ENCODE measurements around the gene SERTAD1.
A peak's percentile ranks its signal among the peaks of the same experiment; 100 is the strongest.
"Not testable (repeated sequence)": the region's sequence is repeated elsewhere in the genome, so short reads cannot be mapped to it uniquely, and the experiment has no call there.

The SERTAD1 gene

DNA sequence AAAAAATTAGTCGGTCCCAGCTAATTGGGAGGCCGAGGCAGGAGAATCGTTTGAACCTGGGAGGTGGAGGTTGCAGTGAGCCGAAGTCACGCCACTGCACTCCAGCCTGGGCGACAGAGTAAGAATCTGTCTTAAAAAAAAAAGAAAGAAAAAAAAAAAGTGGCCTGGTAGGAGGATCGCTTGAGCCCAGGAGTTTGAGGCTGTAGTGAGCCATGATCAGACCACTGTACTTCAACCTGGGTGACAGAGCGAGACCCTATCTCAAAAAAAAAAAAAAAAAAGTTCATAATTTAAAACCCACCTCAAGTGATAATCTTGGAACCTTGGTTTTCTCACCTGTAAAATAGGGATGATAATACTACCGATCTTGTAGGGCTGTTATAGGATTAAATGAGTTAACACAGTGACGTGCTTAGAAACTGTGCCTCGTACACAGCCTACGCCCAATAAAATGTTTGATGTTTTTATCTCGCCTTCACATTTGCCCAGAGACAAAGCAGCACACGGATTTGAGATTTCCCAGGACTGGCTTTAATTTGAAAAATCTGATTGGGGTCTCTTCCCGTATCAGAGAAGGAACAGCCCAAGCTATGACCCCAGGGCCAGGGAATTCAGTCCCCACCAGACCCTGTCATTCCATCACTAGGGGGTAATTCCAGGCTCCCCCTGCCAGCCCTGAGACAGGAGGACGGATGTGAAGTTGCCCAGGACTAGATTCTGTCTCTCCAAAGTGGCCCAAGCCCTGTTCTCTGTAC is 3.6 kb downstream of the SERTAD1 start:
- DNase-seq (ENCODE audit: low spot score): no peak

DNA sequence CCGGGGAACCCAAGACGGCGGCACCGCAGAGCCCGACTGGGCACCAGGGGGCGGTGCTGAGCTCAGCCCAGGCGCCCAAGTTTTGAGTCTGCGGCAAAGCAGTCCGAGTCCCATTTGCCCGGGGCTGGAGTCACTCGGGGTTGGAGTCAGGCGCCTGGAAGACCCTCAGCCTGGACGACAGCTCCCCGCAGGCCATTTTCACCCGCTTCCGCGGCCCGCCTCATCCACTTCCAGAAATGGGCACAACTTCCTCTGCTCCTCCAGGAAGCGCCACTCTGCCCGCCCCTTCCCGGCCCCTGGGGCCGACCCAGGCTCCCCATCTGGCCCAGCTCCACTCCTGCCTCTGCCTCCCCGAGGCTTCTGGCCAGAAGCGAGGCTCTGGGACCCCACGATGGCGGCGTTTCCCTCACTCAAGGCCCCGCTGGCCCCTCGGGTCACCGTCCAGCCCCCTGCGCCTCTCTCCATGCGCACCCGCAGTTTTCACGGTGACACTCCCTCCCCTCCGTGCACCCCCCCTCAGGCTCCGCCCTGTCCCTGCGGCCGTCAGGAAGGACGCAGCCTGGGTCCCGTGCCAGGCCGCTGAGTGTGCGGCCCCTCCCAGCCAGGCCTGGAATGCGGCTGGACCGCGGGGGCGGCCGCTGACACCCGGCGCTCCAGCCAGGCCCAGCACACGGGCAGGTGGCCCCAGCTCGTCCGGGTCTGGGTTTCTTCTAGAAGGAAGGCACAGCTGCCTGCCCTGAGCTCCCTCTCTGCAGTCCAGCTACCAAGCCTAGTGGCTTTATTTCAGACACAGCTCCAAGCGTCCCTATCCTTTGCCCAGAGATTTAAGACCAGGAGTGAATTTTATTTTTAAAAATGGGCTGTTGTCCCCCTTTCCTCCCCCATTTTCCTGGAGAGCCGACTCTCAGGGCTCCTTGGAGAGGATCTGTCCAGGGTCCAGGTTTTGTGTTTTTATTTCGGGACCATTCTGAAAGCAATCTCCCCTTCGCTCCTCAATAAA is 4.7 kb downstream of the SERTAD1 start:
- peak; percentile 97 for DNase-seq (ENCODE audit: low spot score)

DNA sequence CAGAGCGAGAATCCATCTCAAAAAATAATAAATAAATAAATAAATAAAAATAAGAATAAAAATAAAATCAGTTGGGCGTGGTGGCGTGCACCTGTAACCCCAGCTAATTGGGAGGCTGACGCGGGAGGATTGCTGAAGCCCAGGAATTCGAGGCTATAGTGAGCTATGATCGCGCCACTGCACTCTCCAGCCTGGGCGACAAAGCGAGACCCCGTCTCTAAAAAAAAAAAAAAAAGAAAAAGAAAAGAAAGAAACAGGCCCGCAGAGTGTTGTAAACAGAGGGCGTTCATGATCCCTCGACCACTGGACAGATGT is 5.4 kb downstream of the SERTAD1 start:
- DNase-seq (ENCODE audit: low spot score): no peak

DNA sequence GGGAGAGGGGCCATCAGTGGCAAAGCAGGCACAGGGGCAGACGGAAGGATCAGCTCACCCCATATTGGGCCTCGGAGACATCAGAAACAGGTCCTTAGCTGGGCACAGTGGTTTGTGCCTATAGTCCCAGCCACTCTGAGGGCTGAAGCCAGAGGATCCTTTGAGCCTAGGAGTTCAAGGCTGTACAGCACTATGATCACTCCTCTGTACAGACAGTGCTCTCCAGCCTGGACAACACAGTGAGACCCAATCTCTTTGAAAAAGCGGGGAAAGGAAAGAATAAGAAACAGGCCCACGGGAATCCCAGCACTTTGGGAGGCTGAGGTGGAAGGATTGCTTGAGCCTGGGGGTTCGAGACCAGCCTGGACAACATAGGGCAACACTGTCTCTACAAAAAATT is 6.0 kb downstream of the SERTAD1 start:
- DNase-seq (ENCODE audit: low spot score): no peak

DNA sequence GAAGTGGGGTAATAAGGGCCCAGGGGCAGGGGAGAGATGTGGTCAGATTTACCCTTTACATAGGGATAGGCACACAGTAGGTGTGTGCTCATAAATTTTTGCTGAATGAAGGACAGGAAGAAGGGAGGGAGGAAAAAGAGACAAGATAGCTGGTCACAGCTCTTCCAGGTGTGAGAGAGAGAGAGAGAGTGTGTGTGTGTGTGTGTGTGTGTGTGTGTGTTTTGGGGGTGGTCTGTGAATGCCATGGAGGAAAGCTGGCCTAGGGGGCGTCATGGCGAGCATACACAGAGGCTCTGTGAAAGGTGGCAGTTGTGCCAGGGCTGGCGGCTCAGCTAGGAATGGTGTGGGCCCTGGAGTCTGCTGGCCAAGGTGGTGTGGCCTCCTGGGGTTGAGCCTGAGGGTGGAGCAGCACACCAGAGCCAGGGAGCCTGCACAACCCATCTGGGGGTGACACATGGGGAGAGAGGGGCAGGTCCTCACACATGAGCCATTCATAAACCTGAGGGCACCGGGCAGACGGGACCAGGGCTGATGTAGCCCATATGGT is 6.7 kb downstream of the SERTAD1 start:
- no peak for DNase-seq (ENCODE audit: low spot score)

DNA sequence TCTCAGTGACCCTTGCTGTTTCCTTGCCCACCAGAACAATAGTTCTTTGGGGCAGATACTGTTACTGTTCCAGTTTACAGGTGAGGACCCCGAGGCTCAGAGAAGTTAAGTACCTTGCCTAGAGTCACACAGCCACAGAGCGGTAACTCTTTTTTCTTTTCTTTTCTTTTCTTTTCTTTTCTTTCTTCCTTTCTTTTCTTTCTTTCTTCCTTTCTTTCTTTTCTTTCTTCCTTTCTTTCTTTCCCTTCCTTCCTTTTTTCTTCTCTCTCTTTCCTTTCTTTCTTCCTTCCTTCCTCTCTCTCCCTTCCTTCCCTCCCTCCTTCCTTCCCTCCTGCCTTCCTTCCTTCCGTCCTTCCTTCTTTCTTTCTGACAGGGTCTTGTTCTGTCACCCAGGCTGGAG is 7.8 kb downstream of the SERTAD1 start:
- no peak for DNase-seq (ENCODE audit: low spot score)

DNA sequence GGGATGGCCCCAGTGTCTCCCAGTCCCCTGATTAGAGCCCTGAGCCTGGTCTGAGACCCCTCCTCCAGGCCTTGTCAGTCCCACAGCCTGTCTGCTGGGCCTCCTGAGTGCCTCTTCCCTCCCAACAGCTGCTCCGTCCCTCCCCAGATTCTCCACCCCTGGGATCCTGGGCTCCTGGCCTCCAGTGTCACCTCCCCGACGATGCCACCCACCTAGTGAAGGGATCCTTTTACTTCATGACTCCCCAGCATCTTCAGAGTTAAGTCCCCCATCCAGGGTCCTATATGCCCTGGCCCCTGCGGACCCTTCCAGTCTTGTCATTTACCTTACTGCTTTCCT is 8.2 kb downstream of the SERTAD1 start:
- DNase-seq (ENCODE audit: low spot score): no peak

DNA sequence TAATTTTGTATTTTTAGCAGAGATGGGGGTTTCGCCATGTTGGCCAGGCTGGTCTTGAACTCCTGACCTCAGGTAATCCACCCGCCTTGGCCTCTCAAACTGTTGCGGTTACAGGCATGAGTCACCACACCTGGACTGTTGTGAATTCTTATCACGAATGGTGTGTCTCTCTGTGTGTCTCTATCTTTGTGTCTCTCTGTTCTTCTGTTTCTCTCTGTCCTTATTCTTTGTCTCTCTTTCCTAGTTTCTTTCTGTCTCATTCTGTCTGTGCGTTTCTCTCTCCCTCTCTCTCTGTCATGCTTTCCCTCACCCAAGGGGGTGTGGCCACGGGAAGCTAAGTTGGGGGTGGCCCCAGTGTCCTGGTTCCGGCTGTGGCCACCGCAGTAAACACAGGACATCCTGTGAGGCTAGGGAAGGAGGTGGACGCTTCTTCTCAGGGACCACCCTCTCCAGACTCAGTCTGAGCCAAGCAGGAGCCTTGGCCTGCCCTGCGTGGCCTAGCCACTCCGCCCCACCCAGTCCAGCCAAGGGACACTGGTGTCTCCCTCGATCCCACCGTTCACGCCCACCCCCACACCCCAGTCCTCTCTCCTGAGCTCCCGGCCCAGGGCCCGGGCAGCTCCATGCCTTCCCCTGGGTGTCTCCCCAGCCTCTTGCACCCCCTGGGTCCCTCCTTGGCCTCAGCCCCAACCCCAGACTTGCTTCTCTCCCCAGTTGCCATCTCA is 8.7 kb downstream of the SERTAD1 start:
- peak; percentile 75 for DNase-seq (ENCODE audit: low spot score)

DNA sequence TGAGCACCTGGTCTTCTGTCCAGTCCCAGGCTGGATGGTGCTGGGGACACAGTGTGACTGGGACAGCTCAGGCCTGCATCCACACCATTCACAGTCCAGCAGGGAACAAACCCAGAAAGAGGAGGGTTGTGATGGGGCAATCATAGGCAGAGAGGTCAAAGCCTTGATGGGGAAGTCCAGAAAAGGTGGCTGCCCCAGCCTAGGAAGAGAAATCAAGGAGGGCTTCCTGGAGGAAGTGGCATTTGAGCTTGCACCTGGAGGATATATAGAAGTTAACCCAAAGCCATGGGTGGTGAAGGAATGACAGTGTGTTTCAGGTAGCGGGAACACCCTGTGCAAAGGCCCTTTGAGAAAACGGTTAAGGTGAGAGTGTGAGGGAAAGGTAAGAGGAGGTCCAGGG is 10.0 kb downstream of the SERTAD1 start:
- DNase-seq (ENCODE audit: low spot score): no peak

DNA sequence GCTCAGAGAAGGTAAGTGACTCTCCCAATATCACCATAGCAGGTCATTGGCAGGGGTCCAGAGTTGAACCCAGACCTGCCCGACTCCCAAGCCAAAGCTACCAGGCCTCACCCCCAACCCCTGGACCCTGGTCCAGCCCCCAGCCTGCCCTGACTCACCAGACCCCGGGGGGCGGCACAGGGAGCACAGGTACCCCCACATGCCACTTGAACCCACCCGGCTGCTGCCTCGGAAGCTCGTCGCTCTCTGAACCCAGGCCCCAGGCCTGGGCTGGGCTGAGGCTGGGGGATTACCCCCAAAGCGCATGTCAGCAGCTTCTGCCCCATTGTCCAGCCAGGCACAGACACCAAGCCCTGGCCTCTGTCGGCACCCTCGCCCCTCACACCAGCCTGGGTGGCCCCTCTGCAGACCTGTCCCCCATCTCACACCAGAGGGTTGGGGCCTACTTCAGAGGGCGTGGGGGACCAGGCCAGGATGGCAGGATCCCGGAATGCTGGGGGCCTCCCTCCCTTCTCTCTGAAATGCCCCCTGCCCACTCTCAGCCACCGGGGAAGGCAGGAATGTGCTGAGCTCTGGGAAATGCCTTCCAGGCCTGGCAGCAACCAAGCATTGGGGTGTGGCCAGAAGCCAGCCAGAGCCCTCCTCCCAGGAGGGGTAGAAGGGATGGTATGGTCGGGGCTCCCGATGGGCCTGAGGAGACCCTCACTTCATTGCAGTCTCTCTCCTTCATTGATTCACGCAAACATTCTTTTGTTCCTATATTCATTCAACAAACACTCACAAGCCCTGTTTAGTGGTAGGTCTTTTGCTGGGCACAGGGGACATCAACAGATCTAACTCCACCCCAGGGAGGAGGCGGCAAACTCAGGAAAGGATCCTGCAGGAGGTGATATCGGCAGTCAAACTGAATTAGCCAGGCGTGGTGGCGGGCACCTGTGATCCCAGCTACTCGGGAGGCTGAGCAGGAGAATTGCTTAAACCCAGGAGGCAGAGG is 11.0 kb downstream of the SERTAD1 start:
- no peak for DNase-seq (ENCODE audit: low spot score)

DNA sequence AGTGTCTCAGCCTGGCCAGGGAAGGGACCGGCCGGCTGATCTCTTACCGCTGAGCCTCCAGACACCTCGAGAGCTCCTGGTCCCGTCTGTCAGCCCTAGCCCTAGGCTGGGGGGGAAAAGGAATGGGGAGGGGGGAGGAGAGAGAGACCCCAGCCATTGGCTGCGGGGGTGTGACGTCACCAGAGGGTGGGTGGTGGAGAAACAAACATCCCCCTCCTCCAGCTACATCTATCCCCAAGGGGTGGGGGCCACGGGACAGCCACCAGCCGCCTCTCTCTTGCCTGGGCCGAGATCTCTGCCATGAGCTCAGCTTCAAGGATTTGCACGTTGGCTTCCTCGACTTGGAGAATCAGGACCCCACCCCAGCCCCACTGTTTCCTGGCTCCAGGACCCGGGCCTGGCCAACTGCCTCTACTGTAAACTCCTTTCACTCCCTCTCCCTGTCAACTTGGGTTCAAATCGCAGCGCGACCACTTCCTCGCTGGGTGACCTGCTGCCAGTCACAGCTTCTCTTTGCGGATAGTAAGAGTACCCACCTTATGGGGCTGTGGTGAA is 12.4 kb downstream of the SERTAD1 start, which contains the start of gene PRX:
Gene PRX, minus strand, starts transcription at position 88 of the 555 bp plus-strand sequence. CDS start 5,446 bp downstream, outside the sequence.
- DNase-seq (ENCODE audit: low spot score): no peak

DNA sequence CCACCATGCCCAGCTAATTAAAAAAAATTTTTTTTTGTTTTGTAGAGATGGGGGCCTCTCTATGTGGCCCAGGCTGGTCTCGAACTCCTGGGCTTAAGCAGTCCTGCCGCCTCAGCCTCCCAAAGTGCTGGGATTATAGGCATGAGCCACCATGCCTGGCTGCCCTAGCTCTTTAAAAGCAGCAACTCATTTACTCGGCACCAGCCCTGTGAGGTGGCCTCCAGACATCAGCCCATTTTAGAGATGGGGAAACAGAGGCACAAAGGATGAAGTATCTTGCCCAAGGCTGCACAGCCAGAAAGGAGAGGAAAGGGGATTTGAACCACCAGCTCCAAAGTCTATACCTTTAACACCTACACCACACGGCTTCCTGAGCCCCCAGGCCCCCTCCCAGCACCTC is 12.9 kb downstream of the SERTAD1 start:
- DNase-seq (ENCODE audit: low spot score): no peak

DNA sequence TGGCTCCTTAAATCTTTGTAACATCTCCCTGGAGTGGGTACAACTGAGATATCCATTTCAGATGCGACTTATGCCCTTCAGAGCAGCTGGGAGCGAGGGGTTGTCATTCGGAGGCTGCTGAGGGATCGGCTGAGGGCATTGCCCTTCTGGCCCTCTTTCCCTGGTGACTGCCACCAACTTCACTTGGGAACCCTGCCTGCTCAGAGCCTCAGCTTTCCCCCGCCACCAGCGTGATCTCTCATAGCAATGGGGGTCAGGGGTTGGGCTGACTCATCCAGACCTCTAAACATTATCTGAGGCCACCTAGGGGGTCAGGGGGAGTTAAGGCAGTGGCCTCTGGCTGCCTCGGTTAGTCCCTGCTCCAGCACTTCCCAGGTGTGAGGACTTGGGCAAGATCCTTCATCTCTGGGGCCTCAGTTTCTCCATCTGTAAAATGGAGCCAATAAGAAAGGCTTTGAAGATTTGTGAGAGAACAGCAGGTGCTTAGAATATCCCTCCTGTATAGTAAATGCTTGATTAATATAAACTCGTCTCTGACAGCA is 13.8 kb downstream of the SERTAD1 start:
- no peak for DNase-seq (ENCODE audit: low spot score)

DNA sequence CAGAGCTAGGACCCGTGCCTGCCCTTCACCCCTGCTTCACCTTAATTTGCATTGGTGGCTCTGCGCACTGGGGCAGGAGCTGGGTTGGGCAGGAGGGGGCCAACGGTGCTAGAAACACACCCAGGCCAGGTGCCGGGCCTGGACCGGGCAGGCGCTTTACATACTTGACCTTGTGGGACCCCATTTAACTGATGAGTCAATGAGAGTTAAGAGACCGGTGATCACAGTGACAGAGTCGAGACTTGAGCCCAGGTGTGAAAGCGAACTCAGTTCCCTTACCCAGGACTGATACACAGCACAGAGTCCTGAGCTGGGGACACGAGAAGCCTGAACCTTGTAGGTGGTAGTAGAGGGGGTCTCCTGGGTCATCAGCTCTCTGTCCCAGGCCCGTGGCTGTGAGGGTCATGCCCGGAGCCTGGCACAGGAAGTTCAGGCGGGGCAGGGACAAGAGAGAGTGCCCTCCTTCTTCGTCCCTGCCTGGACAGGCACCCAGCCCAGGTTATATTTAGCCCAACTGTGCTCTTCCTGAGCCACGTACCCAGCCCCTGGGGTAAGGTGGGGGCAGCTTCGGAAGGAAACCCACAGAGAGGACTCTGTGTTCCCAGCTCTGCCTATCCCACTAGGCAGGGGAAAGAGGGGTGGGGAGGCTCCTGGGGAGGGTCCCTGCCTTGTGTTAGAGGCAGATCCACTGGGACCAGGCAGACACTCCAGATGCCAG is 14.5 kb downstream of the SERTAD1 start:
- DNase-seq (ENCODE audit: low spot score): no peak

DNA sequence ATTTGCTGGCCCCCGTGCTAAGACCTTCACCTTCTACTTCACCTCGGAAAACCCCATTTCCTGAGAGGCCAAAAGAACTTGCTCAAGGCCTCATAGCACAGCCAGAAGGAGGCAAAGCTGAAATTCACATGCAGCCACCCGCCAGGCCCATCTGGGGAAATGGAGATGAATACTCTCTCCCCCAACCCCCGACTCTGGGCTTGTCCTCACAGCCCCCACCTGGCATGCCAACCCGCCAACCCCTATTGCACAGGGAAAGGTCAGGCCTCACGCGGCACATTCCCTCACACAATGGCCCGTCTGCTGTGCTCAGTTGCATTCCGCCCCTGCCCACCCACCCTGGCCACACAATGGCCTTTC is 15.8 kb downstream of the SERTAD1 start:
- DNase-seq (ENCODE audit: low spot score): no peak

DNA sequence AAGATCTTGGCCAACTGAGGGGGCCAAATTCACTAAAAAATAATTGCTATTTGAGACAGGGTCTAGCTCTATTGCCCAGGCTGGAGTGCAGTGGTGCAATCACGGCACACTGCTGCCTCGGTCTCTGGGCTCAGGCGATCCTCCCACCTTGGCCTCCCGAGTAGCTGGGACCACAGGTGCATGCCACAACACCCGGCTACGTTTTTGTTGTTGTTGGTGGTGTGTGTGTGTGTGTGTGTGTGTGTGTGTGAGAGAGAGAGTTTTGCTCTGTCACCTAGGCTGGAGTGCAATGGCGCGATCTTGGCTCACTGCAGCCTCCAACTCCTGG is 17.2 kb downstream of the SERTAD1 start:
- not testable (repeated sequence) for DNase-seq (ENCODE audit: low spot score)

DNA sequence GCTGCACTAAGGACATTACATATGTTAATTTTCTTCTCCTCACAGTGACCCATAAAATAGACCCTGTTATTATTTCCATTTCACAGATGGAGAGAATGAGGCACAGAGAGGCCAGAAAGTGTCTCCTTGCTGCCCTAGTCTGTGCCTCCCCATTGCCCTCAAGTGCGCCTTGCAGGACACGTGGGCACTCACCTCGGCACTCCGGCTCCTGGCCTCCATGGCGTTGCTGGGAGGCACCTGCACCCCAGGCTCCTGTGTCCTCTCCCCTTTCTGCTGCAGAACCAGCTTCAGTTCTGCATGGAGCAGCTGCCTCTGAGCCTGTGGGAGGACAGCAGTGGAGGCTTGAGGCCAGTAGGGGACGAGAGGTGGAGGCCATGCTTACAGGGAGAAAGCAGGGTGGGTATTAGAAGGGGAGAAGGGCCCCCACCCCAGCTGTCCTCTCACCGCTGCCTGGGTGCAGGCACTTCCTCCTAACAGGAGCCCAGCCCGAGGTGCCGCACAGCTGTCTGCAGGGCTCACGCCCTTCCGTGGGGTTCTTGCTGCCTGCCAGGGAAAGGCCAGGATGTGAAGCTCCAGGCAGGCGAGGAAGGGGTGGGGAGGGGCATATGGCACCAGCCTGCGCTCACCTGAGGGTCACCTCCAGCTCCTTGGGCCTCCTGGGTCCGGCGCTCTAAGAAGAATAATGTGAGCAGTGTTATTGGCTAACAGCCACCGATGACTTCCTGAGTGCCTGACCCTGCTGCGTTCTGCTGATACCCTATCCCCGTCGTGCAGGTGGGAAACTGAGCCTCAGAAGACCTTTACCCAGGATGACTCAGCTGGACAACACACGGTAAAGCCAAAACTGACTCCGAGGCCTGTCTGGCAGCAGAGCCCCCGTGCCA is 17.8 kb downstream of the SERTAD1 start:
- DNase-seq (ENCODE audit: low spot score): no peak

DNA sequence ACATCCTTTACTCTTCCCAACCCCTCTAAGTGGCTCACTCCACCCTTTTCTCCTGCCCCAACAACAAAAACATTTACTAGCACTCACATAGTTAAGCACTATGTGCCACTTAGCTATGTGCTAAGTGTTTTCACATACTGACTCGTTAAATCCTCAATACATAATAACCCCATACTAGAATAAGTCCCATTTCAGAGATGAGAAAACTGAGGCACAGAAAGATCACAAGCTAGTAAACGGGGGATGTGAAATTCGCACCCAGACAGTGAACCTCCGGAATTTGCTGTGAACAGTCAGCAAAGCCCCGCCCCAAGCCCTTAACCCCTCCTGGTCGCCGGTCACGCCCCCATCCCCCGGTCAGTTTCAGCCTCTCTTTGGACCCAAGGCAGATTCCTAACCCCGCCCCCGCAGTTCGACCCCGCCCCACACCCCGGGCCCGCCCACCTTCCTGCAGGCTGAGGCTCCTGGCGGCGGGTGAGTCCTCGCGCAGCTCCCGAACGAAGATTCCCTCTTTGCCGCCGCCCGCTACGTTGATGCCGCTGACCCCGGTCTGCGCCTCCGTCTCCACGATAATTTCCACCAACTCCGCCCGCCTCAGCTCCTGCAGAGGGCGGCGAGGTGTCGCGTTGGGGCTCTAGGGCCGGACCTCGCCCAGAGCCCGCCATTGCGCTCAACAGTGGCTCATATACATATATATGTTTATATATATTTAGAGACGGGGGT is 22.4 kb downstream of the SERTAD1 start:
- peak; percentile 95 for DNase-seq (ENCODE audit: low spot score)
